WERI-Rb-1 (cell line): Measurements from ENCODE around the gene ITGB7.

Experiments used
- DNase-seq: peaks from one replicate; pipeline ENCODE4 v3.0.0-alpha.2; 2020
- H3K27ac ChIP-seq: fragments of 250-450 bp; sonication (Bioruptor Pico); 2 replicates; pipeline ENCODE4 v1.5.1; 2020; ENCODE audit warnings: mild to moderate bottlenecking, moderate library complexity
- H3K27me3 ChIP-seq: fragments of 250-450 bp; sonication (Bioruptor Pico); 2 replicates; pipeline ENCODE4 v1.5.1; 2021; ENCODE audit warnings: mild to moderate bottlenecking, low read depth, moderate library complexity; ENCODE audit not compliant: insufficient read depth, severe bottlenecking
- H3K36me3 ChIP-seq: fragments of 250-450 bp; sonication (Bioruptor Pico); 2 replicates; pipeline ENCODE4 v1.5.1; 2020; ENCODE audit warnings: mild to moderate bottlenecking, moderate library complexity
- H3K4me3 ChIP-seq: 2 replicates; pipeline ENCODE4 v1.5.1; 2011; ENCODE audit warnings: low read depth, mild to moderate bottlenecking, control low read depth, low read length
- H3K9me3 ChIP-seq: fragments of 250-450 bp; sonication (Bioruptor Pico); 2 replicates; pipeline ENCODE4 v1.5.1; 2021; ENCODE audit warnings: mild to moderate bottlenecking, moderate library complexity; ENCODE audit not compliant: severe bottlenecking
- CTCF ChIP-seq: IDR thresholded peaks from 2 replicates; pipeline ENCODE4 v1.5.1; 2011; ENCODE audit warnings: low read depth, mild to moderate bottlenecking, control low read depth, inconsistent platforms, low read length

The ITGB7 gene

GRCh38 chr12:53185582-53186153 is 21.4 kb downstream of the ITGB7 start:
- Histone ChIP-seq H3K9me3 (no peaks in the 10 kb centered on the region), H3K4me3 (no peak overlapping the region), H3K27me3 (no peaks in the 10 kb centered on the region), H3K36me3 (peaks cover 71% of the 10 kb centered on the region), H3K27ac (no peak overlapping the region)
- DNase-seq, result no peak
- TF ChIP-seq CTCF, result no peak

- Histone ChIP-seq H3K27ac (no peak overlapping the region), H3K36me3 (peaks cover 71% of the 10 kb centered on the region), H3K9me3 (no peaks in the 10 kb centered on the region), H3K4me3 (no peak overlapping the region), H3K27me3 (no peaks in the 10 kb centered on the region)
- TF ChIP-seq CTCF, result no peak
- DNase-seq, result no peak
These were observed 22.2 kb downstream of the ITGB7 start for GRCh38 chr12:53184828-53185227.

GRCh38 chr12:53182903-53183302 is 24.1 kb downstream of the ITGB7 start:
- TF ChIP-seq CTCF, result no peak
- no peaks in the 10 kb centered on the region for H3K27me3 ChIP-seq
- H3K27ac ChIP-seq, result no peak overlapping the region
- H3K36me3 ChIP-seq, result peaks cover 64% of the 10 kb centered on the region
- no peaks in the 10 kb centered on the region for H3K9me3 ChIP-seq
- H3K4me3 ChIP-seq, result no peak overlapping the region
- DNase-seq, result no peak

GRCh38 chr12:53181935-53182334 is 25.1 kb downstream of the ITGB7 start:
- Histone ChIP-seq H3K27ac (no peak overlapping the region), H3K36me3 (peaks cover 54% of the 10 kb centered on the region)

GRCh38 chr12:53180931-53181645 is 26.0 kb downstream of the ITGB7 start:
- TF ChIP-seq CTCF, result 0 out of 2 replicates have a peak, but pooled peaks have one; percentile 4
- DNase-seq, result peak; percentile 89
- no peaks in the 10 kb centered on the region for H3K9me3 ChIP-seq
- peak overlapping the region; percentile 70 for H3K4me3 ChIP-seq
- peak overlapping the region; percentile 99 for H3K27ac ChIP-seq
- H3K27me3 ChIP-seq, result no peaks in the 10 kb centered on the region
- H3K36me3 ChIP-seq, result peaks cover 45% of the 10 kb centered on the region

More at GRCh38 chr12:53181935-53182334, 25.1 kb downstream of the ITGB7 start:
- TF ChIP-seq CTCF, result no peak
- 0 out of 2 replicates have a peak overlapping the region, but pooled peaks have one; percentile 70 for H3K4me3 ChIP-seq
- no peaks in the 10 kb centered on the region for H3K27me3 ChIP-seq
- H3K9me3 ChIP-seq, result no peaks in the 10 kb centered on the region
- no peak for DNase-seq
